Astrocyte of the spinal cord (primary cell): ENCODE data around the gene CPT1C.
A peak's percentile ranks its signal among the peaks of the same experiment; 100 is the strongest.

ENCODE experiments used
- DNase-seq: peaks from one replicate; pipeline ENCODE4 v3.0.0; 2011; ENCODE audit warnings: low read depth, low spot score
- H3K4me3 ChIP-seq: 2 replicates; pipeline ENCODE4 v1.5.1; 2011; ENCODE audit warnings: low read depth, mild to moderate bottlenecking, low read length, moderate library complexity
- CTCF ChIP-seq: IDR thresholded peaks from 2 replicates; pipeline ENCODE4 v1.5.1; 2012; ENCODE audit warnings: low read depth, mild to moderate bottlenecking, low read length, inconsistent platforms
- in situ Hi-C: cut with HindIII; loops from 2 replicates; pipeline ENCODE4 v1.10.0; 2017; ENCODE audit warnings: low sequenced_read_pairs

The CPT1C gene

GRCh38 chr19:49739098-49739497 is 48.2 kb downstream of the CPT1C start:
- in situ Hi-C loops, result no loop called here
- no peak for TF ChIP-seq CTCF
- no peak overlapping the region for H3K4me3 ChIP-seq
- DNase-seq, result no peak

- DNase-seq, result no peak
- in situ Hi-C loops, result no loop called here
- no peak overlapping the region for H3K4me3 ChIP-seq
- TF ChIP-seq CTCF, result no peak
Measured at GRCh38 chr19:49739933-49740332, 49.0 kb downstream of the CPT1C start.

GRCh38 chr19:49741210-49741844 is 50.4 kb downstream of the CPT1C start:
- no peak for DNase-seq
- H3K4me3 ChIP-seq, result no peak overlapping the region
- in situ Hi-C loops, result no loop called here
- TF ChIP-seq CTCF, result no peak

GRCh38 chr19:49744946-49745381 is 54.0 kb downstream of the CPT1C start:
- DNase-seq, result no peak
- TF ChIP-seq CTCF, result no peak
- no peak overlapping the region for H3K4me3 ChIP-seq
- in situ Hi-C loops, result no loop called here

GRCh38 chr19:49746206-49746958 is 55.5 kb downstream of the CPT1C start:
- TF ChIP-seq CTCF, result no peak
- peak; percentile 75 for DNase-seq
- H3K4me3 ChIP-seq, result no peak overlapping the region
- in situ Hi-C loops, result no loop called here

GRCh38 chr19:49749055-49749716 is 58.3 kb downstream of the CPT1C start:
- in situ Hi-C loops, result no loop called here
- DNase-seq, result peak; percentile 19
- TF ChIP-seq CTCF, result no peak
- H3K4me3 ChIP-seq, result no peak overlapping the region
